Activated CD4-positive, alpha-beta T cell treated with anti-CD3 and anti-CD28 coated beads, Interleukin-2, amount 50 U/mL, for 1 hour (primary cell): ENCODE results near the gene ABCC1.
"Not testable (repeated sequence)": the region's sequence is repeated elsewhere in the genome, so short reads cannot be mapped to it uniquely, and the experiment has no call there.

Experiments used
- DNase-seq: peaks from one replicate; pipeline ENCODE4 v3.0.0-alpha.2; 2020

Gene ABCC1

GRCh38 chr16:15970743-15971439 lies 21.5 kb downstream of the ABCC1 start:
- DNase-seq = no peak

- DNase-seq = no peak
Observed at GRCh38 chr16:15971440-15971815, 22.0 kb downstream of the ABCC1 start.

GRCh38 chr16:15972046-15972868 lies 22.8 kb downstream of the ABCC1 start:
- no peak for DNase-seq

- DNase-seq = no peak
Observed at GRCh38 chr16:15973421-15973820, 24.0 kb downstream of the ABCC1 start.

GRCh38 chr16:15974057-15974456 lies 24.6 kb downstream of the ABCC1 start:
- no peak for DNase-seq

- no peak for DNase-seq
Observed at GRCh38 chr16:15975172-15975571, 25.8 kb downstream of the ABCC1 start.

- DNase-seq = no peak
Observed at GRCh38 chr16:15976225-15976812, 26.9 kb downstream of the ABCC1 start.

GRCh38 chr16:15976929-15977637 lies 27.7 kb downstream of the ABCC1 start:
- no peak for DNase-seq

- DNase-seq = no peak
Observed at GRCh38 chr16:15979801-15980200, 30.4 kb downstream of the ABCC1 start.

- DNase-seq = no peak
Observed at GRCh38 chr16:15980329-15980728, 30.9 kb downstream of the ABCC1 start.

GRCh38 chr16:15981382-15981781 lies 32.0 kb downstream of the ABCC1 start:
- DNase-seq = no peak

GRCh38 chr16:15982194-15982915 lies 32.9 kb downstream of the ABCC1 start:
- not testable (repeated sequence) for DNase-seq

- DNase-seq = no peak
Observed at GRCh38 chr16:15983898-15984297, 34.5 kb downstream of the ABCC1 start.

- DNase-seq = no peak
Observed at GRCh38 chr16:15985144-15985543, 35.7 kb downstream of the ABCC1 start.

GRCh38 chr16:15986261-15986660 lies 36.8 kb downstream of the ABCC1 start:
- no peak for DNase-seq

- DNase-seq = no peak
Observed at GRCh38 chr16:15988268-15989013, 39.0 kb downstream of the ABCC1 start.

- no peak for DNase-seq
Observed at GRCh38 chr16:15990902-15991301, 41.5 kb downstream of the ABCC1 start.

- DNase-seq = no peak
Observed at GRCh38 chr16:15993128-15993527, 43.7 kb downstream of the ABCC1 start.

GRCh38 chr16:15993541-15993940 lies 44.1 kb downstream of the ABCC1 start:
- no peak for DNase-seq

GRCh38 chr16:15993946-15994665 lies 44.7 kb downstream of the ABCC1 start:
- DNase-seq = no peak

GRCh38 chr16:15996432-15997109 lies 47.2 kb downstream of the ABCC1 start:
- DNase-seq = no peak
